ENCODE data around the gene NFIB.

DNA sequence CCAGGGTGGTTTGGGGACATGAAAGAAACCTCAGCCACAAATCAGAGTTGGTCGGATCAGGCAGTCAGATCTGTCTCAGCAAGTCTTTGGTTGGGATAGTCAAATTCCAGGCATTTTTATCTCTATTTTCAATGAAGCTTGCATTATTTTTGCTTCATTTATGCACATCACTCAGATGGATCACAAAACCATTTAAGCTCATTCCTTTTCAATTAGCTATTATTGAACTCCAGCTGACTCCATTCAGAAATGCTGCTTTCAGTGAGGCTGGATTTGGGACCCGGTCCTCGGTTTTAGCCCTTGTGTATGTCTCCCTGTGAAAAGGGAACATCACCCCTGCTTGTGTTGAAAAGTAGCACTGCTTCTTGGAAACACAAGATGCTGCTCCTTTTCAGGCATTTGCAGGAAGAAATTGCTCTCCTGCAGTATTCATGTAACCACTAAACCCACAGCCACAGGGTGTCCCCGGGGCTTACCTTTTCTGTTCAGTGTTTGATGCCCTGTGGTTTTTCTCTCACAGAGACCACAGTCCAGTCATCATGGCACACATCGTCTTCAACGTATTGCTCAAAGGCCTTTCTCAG is 232.9 kb downstream of the NFIB start:
- TF ChIP-seq EZH2 (IDR thresholded peaks at IDR 0.05; ENCODE audit: low read length, unreplicated experiment) (no peak), EZH2phosphoT487 (IDR thresholded peaks at IDR 0.05; ENCODE audit: borderline replicate concordance, low read length) (no peak)
- TF ChIP-seq, protein P1, sequence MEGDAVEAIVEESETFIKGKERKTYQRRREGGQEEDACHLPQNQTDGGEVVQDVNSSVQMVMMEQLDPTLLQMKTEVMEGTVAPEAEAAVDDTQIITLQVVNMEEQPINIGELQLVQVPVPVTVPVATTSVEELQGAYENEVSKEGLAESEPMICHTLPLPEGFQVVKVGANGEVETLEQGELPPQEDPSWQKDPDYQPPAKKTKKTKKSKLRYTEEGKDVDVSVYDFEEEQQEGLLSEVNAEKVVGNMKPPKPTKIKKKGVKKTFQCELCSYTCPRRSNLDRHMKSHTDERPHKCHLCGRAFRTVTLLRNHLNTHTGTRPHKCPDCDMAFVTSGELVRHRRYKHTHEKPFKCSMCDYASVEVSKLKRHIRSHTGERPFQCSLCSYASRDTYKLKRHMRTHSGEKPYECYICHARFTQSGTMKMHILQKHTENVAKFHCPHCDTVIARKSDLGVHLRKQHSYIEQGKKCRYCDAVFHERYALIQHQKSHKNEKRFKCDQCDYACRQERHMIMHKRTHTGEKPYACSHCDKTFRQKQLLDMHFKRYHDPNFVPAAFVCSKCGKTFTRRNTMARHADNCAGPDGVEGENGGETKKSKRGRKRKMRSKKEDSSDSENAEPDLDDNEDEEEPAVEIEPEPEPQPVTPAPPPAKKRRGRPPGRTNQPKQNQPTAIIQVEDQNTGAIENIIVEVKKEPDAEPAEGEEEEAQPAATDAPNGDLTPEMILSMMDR (conservative IDR thresholded peaks at IDR 0.05; ENCODE audit: low read depth, low read length): no peak

All from PC-3 (cell line).